AG04450 (cell line): Measurements from ENCODE around the gene ATP5F1D. TPM values are rescaled to one million over a fixed set of nuclear protein-coding genes. Genes with fewer than 3 reads are reported as not detected.
A peak's percentile ranks its signal among the peaks of the same experiment; 100 is the strongest.

Source experiments
- CTCF ChIA-PET: fragments of 300-600, 350-600 bp; formaldehyde crosslinking; extraction: SDS; loops from one replicate; lab custom pipeline; 2022; ENCODE audit warnings: antibody characterized with exemption, inconsistent platforms; lab: Charles Lee
- POLR2A ChIA-PET: fragments of 350-600 bp; formaldehyde crosslinking; extraction: SDS; loops from one replicate; lab custom pipeline; 2021; ENCODE audit warnings: antibody characterized with exemption, inconsistent platforms; lab: Yijun Ruan, JAX
- DNase-seq: peaks from one replicate; pipeline ENCODE4 v3.0.0-alpha.2; 2011; ENCODE audit warnings: low read depth, low spot score
- H3K27ac ChIP-seq: one replicate; pipeline ENCODE4 v1.5.1; 2012; ENCODE audit warnings: low read depth, low read length, control low read depth
- H3K27me3 ChIP-seq: one replicate; pipeline ENCODE4 v1.6.0; 2012; ENCODE audit warnings: low read length; ENCODE audit not compliant: control insufficient read depth, insufficient read depth
- H3K4me3 ChIP-seq: 2 replicates; pipeline ENCODE4 v1.5.1; 2011; ENCODE audit warnings: mild to moderate bottlenecking, low read depth, low read length, control low read depth
- H3K9me3 ChIP-seq: 2 replicates; pipeline ENCODE4 v1.5.1; 2012; ENCODE audit warnings: low read length; ENCODE audit not compliant: control insufficient read depth, insufficient read depth
- polyA plus RNA-seq: library from polyadenylated mRNA; depleted of rRNA; stranded (reverse); fragments of >200 nt; gene quantifications from 2 replicates; pipeline ENCODE4 v1.2.3, GENCODE V29; 2011
- TF ChIP-seq, protein P1 (sequence below): IDR thresholded peaks from 2 replicates; pipeline ENCODE4 v1.5.1; 2011; ENCODE audit warnings: low read depth, low read length, control low read depth, inconsistent platforms

ATP5F1D gene
- polyA plus RNA-seq, 1 experiment, result 36.4 TPM

DNA sequence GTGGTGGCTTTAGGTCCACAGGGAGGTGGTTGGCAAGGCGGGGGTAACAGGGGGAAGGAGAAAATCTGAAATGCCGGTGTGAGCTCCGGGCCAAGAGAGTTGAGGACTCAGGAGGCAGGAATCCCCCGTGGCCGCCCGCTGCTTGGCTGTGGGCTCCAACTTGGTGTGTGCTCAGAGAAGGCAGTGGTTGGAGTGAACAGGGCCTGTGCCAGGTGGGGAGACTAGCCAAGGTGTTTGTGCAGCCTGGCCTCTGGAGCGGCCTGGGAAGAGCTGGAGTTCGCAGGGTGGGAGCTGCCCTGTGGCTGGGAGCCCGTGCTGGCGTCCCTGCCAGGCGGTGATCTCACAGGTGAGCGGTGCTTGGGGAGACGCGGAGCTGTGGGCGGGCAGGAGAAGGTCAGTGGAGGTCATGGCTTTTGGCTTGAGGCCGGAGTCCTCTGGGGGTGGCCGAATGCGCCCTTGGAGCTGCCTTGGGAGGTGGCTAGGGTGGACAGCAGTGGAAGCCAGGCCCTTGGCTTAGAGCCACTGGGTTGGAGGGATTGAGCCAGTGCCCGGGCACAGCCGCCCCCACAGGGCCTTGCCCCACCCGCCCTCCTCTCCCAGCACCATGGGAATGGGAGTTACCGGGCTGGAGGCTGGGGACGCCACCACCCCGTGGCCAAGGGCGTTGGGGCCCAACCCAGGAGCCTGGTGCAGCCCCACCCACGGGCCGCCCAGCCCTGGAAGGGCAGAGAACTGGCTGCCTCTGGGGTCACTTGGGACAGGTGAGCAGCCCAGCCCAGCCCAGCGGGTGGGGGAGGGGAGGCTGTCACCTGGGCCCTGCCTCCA lies 20.5 kb downstream of the ATP5F1D start:
- no peak for DNase-seq
- ChIA-PET CTCF (interaction anchor here (1.5 kb wide), 1 partner anchor 18 kb away, joined by 6 read pairs; no protein-coding TSS in a partner anchor), POLR2A (interaction anchor here (0.6 to 2.9 kb wide), 5 partner anchors 7 to 21 kb away, joined by 3 to 34 read pairs (median 5); partner anchors contain the start of genes ATP5F1D, CIRBP and FAM174C)

DNA sequence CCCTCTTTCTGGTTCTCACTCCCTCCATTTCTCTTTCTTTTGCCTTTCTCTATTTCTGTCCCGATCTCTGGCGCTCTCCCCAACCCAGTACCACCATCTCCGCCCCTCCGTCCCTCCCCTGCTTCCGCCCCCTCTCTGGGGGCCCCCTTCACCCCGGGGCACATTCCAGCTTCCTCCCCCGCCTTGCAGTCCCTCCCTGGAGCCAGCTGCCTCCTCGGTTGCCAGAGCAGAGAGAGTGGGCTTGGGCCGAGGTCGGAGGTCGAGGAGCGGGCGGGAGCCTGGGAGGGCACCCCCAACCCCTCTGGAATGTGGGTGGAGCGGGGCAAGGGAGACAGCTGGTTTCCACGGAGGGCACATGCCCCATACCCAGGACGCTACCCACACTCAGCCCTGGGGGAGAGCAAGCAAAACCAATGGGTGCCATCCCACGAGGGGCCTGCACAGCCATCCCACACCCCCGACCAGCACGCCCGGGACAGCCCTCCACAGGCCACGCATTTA lies 21.1 kb downstream of the ATP5F1D start:
- POLR2A ChIA-PET, result interaction anchor here (1.3 to 1.9 kb wide), 2 partner anchors 10 to 21 kb away, joined by 3 to 8 read pairs; partner anchors contain the start of gene ATP5F1D
- TF ChIP-seq, protein P1, sequence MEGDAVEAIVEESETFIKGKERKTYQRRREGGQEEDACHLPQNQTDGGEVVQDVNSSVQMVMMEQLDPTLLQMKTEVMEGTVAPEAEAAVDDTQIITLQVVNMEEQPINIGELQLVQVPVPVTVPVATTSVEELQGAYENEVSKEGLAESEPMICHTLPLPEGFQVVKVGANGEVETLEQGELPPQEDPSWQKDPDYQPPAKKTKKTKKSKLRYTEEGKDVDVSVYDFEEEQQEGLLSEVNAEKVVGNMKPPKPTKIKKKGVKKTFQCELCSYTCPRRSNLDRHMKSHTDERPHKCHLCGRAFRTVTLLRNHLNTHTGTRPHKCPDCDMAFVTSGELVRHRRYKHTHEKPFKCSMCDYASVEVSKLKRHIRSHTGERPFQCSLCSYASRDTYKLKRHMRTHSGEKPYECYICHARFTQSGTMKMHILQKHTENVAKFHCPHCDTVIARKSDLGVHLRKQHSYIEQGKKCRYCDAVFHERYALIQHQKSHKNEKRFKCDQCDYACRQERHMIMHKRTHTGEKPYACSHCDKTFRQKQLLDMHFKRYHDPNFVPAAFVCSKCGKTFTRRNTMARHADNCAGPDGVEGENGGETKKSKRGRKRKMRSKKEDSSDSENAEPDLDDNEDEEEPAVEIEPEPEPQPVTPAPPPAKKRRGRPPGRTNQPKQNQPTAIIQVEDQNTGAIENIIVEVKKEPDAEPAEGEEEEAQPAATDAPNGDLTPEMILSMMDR, result no peak
- Histone ChIP-seq H3K9me3 (no peaks in the 10 kb centered on the region; the same call in 1 of the 2 replicates), H3K4me3 (no peak overlapping the region), H3K27ac (no peak overlapping the region), H3K27me3 (no peaks in the 10 kb centered on the region)
- no peak for DNase-seq
- CTCF ChIA-PET, result interaction anchor here (1.5 kb wide), 1 partner anchor 18 kb away, joined by 6 read pairs; no protein-coding TSS in a partner anchor

More for the DNA sequence above, 20.5 kb downstream of the ATP5F1D start:
- TF ChIP-seq, protein P1, result no peak
- H3K4me3 ChIP-seq, result peak overlapping the region; percentile 66
- H3K27me3 ChIP-seq, result no peaks in the 10 kb centered on the region
- H3K27ac ChIP-seq, result peak overlapping the region; percentile 70
- no peaks in the 10 kb centered on the region; the same call in 1 of the 2 replicates for H3K9me3 ChIP-seq

DNA sequence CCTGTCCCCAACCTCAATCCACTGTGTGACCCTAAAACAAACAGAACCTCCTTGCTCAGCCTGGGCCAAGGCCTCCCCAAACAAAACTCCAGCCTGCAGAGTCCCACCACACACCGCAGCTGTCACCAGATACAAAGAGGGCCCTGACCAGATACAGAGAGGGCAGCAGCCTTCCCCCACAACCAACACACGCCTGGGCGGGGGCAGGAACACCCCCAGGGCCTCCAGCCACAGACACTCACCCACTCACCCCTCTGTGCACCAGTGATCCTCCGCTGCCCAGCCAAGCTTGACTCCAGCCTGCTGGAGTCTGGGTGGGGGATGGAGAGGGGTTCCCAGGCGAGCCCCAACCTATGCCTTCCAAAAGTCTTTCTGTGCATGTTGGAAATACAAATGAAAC lies 21.6 kb downstream of the ATP5F1D start:
- H3K9me3 ChIP-seq, result no peaks in the 10 kb centered on the region; the same call in 1 of the 2 replicates
- H3K27ac ChIP-seq, result peak overlapping the region; percentile 39
- ChIA-PET POLR2A (interaction anchor here (1.9 to 7.1 kb wide), 2 partner anchors 9 to 10 kb away, joined by 8 to 241 read pairs; no protein-coding TSS in a partner anchor), CTCF (interaction anchor here (1.5 kb wide), 1 partner anchor 19 kb away, joined by 6 read pairs; no protein-coding TSS in a partner anchor)
- TF ChIP-seq, protein P1, result no peak
- no peak overlapping the region for H3K4me3 ChIP-seq
- H3K27me3 ChIP-seq, result no peaks in the 10 kb centered on the region
- no peak for DNase-seq

DNA sequence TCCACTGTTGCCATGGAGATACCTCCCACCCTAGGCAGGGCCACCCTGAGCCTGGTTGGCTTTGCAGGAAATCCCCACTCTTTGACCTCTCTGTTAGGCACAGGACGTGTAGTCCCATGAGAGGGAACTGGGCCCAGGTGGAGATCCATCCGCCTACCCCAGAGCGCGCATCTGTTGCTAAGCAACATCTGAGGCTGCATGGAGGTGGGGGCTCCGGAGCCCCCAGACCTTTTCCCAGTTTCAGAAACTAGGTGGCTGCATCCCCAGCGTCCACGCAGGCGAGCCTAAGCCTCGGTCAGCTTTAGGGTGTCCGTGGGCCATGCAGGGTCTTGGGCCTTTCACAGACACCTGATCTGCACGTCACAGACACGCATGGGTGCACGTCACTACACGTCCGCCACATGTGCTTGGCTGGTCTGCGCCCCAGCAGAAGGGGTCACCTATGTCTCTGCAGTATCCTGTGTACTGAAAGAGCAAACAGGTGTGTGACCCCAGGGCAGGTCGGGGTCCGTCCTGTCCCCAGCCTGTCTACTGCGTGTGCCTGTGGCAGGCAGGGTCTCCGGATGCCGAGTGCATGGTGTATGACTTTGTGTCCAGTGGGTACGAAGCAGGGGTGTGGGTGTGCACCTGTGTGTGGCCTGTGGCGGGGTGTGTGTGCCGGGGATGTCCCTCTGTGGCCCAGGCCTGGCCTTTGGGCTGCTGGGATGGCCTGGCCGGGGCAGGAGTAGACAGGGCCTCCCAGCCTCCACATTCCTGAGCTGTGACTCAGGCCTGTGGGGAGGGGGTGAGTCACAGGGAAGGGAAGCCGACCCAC lies 23.5 kb downstream of the ATP5F1D start:
- POLR2A ChIA-PET, result interaction anchor here (3.0 to 7.1 kb wide), 3 partner anchors 10 to 21 kb away, joined by 25 to 241 read pairs (median 237); no protein-coding TSS in a partner anchor
- CTCF ChIA-PET, result interaction anchor here (1.3 to 5.0 kb wide), 2 partner anchors 20 to 21 kb away, joined by 8 to 224 read pairs; partner anchors contain the start of gene ATP5F1D
- TF ChIP-seq, protein P1, result no peak
- Histone ChIP-seq H3K9me3 (no peaks in the 10 kb centered on the region; the same call in 1 of the 2 replicates), H3K27ac (peak overlapping the region; percentile 86), H3K4me3 (peak overlapping the region; percentile 17; the same call in 1 of the 2 replicates), H3K27me3 (no peaks in the 10 kb centered on the region)
- no peak for DNase-seq
